Stimulated activated CD4-positive, alpha-beta T cell treated with anti-CD3 and anti-CD28 coated beads, TNF-alpha, amount 100 ng/mL, for 48 hours (primary cell): ENCODE measurements around the gene DGKQ.
A peak's percentile ranks its signal among the peaks of the same experiment; 100 is the strongest.
"Not testable (repeated sequence)": the region's sequence is repeated elsewhere in the genome, so short reads cannot be mapped to it uniquely, and the experiment has no call there.

ENCODE experiments used
- DNase-seq, 3 donors: peaks; one replicate each; pipeline ENCODE4 v3.0.0-alpha.2; 2020; ENCODE audit warnings: low read depth in 3 of 3

DGKQ gene

GRCh38 chr4:976016-976415, 2.6 kb upstream of the DGKQ start:
- DNase-seq, result not testable (repeated sequence)

DNA sequence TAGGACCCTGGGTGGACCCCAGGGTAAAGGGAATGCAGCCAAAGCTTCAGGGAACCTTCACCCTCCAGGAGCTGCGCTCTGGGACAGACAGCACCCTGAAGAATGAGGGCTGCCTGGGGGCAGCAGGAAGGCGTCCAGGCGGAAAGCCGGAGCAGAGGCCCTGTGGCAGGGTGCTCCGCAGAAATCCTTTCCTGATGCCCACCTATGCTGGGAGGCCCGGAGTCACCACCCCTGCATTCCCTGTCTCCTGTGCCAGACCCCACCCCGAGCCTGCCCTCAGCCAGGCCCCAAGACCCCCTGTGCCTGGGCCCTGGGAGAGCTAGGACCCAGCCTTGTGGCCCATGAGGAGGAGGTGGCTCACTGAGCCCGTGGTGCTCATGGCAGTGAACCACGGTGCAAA, 1.3 kb upstream of the DGKQ start:
- no peak for DNase-seq

DNA sequence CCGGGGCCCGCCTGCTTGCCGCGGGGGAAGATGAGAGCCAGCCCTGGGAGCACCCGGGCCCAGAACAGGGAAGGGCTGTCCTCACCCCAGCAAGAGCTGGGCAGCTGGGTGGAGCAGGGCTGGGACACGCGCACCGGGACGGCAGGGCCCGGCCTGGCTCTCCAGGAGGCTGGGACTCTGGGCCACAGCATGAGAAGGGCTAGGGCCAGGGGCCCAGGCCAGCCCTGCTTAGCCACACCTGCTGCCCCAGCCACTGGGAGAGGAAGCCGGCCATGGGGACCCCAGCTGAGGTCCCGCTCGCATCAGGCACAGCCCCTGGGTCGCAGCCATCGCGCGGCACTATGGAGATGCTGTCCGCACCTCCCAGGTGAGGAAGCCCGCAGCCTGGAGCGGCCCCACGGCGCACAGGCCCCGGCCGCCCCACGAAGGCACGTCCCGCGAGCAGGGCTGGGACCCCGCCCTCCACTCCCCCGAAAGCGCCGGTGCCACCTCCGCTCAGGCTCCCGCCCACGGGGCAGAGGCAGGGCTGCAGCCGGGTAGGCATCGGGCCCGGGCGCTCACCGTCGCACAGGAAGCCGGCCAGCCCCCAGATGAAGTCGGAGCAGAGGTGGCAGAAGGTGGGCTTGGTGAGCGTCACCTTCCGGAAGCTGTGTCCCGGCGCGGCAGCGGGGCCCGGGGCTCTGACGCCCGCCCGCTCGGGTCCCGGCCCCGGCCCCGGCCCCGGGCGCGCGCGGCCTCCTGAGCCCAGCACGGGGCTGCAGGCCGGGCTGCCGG, 531 bp downstream of the DGKQ start:
- DNase-seq, result peak in 2 of 3 donors; percentile 11 to 27

GRCh38 chr4:971666-972500, 1.5 kb downstream of the DGKQ start:
- DNase-seq, result no peak

GRCh38 chr4:970854-971520, 2.4 kb downstream of the DGKQ start:
- no peak for DNase-seq

DNA sequence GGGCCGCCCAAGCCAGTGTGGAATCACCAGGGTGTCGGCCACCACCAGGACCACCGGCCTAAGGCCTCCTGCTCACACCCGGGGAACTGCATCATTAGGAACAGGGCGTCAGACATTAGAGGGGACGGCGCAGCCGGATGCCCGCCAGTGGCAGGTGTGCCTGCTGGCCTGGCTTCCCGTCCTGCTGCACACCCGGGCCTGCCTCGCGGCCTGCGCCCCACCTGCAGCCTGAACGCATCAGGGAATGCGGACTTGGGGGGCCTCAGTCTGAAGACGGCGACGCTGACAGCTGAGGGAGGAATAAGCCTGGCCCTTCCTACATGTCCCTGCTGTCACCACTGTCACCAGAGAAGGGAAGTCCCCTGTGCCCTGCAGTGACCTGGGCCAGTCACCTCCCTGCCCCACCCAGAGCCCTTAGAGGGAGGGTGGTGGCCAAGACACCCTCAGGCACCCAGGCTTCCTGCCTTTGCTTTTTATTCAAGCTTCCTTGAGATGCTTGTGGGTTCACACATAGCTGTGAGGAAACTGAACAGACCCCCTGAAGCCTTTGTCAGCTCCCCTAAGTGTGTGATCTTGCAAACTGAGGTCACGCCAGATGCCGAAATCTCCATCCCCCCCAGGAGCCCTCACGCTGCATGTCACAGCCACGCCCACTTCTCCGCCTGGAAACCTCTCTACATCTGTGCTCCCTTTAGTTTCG, 3.2 kb downstream of the DGKQ start:
- DNase-seq, result no peak

- DNase-seq, result no peak
Observed at GRCh38 chr4:968621-969394, 4.6 kb downstream of the DGKQ start.

GRCh38 chr4:968221-968620, 5.1 kb downstream of the DGKQ start:
- no peak for DNase-seq

DNA sequence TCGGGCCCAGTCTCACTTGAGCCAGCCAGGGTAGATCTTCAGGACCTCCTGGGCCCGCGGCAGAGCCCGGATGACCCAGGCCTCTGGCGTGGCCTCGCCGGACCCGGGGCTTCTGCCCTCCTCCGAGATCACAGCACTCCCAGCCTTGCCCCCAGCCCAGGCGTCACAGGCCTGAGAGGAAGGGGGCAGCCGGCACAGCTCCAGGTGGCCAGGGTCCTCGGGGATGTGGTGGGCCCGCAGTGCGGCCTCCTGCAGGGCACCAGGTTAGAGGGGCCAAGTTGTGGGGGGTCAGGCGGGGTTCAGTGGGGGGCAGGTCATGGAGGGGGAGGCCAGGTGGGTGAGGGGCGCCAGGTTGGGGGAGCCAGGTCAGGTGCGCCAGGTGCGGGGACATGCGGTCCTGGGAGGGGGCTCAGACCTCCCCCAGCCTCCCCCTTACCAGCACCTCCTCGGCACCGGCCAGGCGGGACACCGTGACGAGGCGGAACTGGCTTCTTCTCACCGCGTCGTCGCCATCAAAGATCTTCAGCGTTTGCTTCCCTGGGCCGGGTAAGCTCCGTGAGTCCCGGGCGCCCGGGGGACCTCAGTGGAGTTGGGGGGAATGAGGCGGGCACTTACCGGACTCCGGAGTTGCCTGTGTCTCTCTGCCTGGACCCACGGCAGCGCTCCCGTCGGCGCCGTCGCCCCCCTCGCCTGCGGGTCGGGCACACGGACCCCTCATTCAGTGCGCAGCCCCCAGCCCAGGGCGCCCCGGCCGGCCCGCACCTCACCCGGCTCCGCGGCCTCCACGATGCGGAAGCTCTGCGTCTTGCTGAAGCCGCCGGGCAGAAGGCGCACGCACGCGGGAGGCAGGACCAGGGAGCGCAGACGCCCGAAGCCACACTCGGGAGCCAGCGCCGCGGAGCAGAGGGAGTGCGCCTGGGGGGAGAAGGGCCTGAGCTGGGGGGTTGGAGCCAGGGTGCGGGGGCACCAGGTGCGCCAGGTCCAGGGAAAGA, 6.0 kb downstream of the DGKQ start:
- no peak for DNase-seq

DNA sequence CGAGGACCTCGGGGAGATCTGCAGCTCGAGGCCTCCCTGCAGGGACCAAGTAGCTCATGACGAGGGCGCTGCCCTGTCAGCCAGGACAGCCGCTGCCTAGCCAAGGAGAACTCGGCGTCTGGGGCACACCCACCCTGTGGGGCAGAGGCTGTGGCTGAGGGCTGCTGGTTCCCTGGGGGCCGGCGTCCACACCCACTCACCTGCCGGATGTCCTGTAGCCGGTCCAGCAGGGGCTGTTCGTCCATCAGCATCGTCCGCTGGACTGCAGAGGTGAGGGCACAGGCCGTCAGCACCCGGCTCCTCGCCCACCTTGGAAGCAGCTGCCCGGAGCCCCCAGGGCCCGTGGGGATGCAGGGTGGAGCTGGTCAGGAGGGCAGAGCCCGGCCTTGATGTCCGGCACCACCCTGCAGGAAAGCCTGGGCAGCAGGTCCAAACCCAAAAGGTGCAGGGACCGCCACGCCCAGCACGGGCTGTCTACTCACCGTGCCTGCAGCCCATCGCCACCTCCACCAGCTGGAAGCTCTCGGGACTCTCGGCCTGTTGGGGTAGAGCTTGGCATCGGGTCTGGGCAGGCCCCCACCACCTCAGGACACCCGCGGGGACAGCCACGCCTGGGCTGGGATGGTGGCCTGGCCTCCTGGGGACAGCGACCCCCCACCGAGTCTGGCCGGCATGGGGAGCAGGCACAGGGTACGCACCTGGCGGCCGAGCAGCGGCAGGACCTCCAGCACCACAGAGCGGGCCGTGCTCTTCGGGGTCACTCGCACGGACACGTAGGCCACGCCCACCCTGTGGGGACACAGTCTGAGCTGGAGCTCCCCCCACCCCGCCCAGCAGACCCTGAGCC, 6.9 kb downstream of the DGKQ start:
- DNase-seq, result no peak

DNA sequence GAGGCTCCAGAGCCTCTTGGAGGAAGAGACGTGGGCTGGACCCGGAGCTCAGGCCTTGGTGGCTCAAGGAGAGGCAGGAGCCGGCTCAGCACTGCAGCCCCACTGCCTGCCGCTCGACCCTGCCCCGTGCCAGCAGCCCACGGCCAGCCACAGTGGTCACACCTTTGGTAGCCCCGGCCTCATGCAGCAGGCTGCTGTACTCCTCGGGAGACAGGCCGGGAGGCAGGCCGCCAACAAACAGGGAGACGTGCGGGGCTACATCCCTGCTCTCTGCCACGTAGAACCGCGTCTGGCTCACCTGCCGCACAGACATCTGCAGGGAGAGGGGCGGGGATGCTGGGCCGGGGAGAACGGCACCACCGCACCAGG, 7.6 kb downstream of the DGKQ start:
- no peak for DNase-seq

DNA sequence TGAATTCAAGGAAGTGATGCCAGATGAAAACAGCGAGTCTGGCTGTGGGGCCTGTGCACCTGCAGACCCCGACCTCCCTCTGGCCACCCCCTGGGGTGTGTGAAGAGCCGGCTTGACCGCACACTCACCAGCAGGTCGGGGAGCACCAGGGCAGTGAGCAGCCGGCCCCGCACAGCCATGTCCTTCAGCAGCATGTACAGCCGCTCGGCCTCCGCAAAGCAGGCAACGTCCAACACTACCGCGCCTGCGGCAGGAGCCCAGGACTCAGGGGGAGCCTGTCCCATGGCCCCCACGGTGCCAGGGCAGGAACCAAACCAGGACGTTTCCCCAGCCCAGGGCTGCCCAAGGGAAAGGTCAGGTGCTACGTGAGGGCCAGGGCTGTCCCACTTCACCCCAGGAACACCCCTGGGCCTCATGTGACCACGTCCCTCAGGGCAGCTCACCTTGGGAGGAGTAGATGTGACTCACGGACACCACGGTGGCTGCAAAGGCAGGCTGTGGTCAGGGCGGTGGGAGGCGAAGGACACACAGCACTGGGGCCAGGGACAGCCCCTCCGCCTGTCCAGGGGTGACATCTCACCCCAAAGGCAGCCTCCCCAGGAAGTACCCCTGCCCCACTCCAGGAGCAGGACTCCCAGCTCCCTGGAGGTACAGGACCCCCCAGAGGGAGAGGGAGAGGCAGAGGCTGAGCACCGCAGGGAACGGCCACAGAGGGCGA, 8.2 kb downstream of the DGKQ start:
- no peak for DNase-seq

GRCh38 chr4:964346-965025, 8.9 kb downstream of the DGKQ start:
- DNase-seq, result no peak

DNA sequence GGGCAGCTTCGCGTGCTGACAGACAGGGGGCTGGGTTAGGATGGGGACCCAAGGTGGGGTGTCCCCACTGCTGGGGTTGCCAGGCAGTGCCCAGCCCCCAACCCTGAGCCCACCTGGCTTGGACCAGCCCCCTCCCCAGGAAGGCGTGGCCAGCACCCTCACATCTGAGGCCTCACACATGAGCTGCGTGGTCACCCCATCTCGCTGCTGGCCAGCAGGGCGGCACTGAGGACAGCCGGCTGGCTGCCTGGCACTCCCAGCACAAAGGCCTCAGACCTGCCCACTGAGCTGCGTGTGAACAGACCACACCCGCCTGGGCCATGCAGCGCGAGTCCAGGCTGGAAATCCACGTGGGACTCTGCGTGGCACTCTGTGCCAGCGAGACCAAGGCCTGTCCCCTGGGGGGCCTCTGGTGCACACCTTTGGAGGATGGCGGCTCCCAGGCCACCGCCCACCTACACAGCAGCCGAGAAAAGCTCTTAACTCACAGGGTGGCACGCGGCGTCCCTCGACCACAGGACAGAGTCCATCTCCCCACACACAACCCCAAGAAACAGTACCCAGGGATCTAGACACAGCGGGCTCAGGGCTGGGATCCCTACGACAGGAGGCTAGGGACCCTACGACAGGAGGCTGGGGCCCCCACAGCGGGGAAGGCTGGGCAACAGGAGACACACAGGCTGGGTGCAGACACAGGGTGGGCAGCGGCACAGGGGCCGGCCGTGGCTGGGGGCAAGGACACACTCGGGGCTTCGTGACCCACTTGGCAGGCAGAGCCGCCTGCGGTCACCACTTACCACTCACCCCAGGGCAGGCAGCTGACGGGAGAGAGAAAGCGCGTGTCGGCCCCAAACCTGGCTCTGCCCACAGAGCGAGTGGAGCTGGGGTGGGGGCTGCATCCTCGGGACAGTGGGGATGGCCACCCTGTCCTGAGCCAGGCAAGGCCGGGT, 9.8 kb downstream of the DGKQ start:
- DNase-seq, result no peak

DNA sequence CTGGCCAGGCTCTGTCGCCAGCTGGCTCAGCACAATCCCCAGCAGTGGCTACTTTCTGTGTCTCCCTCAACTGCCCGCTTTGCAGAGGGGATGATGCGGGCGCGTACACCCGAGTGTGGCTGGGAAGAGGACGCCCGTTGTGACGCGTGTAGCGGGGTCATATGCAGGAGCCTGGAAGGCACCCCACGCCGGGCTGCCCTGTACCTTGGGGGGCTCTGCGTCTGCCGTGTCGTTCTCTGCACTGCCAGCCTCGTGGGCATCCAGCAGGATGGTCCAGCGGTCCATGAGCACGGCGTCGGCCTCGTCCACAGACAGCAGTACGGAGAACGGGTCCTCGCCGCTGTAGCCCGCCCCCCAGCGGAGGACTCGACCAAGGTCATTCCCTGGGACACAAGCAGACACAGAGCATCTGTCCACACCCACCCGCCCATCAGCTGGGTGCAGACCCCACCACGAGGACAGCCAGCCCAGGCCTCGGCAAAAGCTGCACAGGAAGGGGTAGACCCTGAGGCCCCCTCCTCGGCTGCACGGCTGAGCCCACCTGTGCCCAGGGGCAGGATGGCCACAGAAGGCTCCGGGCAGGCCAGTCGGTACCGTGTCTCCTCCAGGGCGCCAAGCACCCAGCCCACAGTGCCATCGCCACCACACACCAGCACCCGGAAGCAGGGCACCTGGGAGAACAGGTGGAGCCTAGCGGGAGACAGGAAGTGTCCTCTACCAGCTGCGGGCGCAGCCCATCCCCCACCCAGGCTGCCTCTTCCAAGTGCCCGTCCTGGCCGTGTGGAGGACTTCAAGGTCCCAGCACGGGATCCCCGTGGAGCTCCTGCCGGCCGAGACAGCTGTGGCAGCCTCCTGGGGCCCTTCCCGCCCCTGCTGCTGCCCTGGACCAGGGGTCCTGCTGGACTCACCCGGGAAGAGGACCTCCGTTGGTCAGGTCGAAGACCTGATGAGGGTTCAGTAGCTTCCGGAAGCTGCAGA, 10.8 kb downstream of the DGKQ start:
- no peak for DNase-seq
